GM10847 (cell line): ENCODE data around the gene CNST.

Experiments used
- POLR2A ChIP-seq: IDR thresholded peaks from 2 replicates; pipeline ENCODE4 v1.6.1; 2011; ENCODE audit not compliant: insufficient read length; ENCODE audit errors: extremely low read depth

The CNST gene

GRCh38 chr1:246695136-246695535 is 128.9 kb downstream of the CNST start:
- TF ChIP-seq POLR2A, result no peak

- no peak for TF ChIP-seq POLR2A
These were observed 129.4 kb downstream of the CNST start for GRCh38 chr1:246695666-246696065.

- no peak for TF ChIP-seq POLR2A
These were observed 132.3 kb downstream of the CNST start for GRCh38 chr1:246698466-246699094.

DNA sequence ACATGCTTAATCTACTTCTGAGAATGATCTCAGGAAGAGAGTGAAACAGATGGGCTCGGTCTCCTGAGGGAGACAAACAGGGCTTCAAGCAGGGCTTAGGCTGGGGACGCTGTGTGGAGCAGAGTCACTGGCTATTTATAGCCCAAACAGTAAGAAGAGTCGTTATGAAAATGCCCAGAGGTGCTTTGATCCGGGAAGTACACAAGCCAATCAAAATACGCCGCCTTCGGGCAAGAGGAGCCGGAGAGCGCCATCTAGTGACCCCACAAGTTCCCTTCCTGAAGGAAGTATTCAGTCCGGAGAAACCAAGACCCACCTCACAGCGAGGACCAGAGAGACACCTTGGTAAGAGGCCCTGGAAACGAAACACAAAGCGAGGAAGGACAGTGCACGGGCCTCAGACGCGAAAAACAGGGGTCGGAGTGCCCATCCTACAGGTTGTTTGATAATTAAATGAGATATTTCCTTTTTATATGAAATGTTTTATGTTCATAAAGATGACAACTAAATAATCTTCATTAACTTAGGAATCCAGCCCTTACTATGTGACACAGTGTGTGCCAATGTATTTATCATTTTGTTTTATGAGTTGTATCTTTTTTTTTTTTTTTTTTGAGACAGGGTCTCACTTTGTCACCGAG is 133.0 kb downstream of the CNST start:
- TF ChIP-seq POLR2A, result no peak

GRCh38 chr1:246703581-246703980 is 137.3 kb downstream of the CNST start:
- TF ChIP-seq POLR2A, result no peak

DNA sequence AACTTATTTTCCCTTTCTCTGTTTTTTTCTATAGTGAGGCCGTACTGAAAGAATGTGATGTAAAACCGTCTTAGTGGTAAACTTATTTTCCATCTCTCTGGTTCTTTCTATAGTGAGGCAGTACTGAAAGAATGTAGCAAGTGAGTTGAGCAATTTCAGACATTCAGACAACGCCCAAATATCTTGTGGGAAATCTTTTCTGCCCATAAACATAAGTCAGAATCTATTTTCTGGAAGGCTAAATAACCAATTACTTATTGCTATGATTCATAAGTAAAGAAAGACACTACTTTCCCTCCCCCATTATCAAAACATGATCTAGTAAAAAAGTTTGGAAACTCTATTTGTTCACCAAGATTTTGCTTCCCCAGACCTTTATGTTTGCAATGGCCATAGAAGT is 139.1 kb downstream of the CNST start:
- no peak for TF ChIP-seq POLR2A

DNA sequence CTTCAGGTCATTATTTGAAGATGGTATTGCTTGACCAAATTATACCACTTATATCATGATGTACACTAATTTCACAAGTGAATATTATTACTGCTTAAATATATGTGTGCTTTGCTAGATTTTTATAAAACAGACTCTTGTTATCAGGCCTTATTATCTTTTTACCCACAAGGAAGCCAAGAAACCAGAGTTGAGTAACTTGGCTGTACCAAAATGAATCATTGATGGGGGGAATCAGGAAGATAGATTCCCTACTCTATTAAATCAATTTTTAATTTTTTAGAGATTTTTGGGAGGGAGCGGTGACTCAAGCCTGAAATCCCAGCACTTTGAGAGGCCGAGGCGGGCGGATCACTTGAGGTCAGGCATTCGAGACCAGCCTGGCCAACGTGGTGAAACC is 141.9 kb downstream of the CNST start:
- TF ChIP-seq POLR2A, result no peak

DNA sequence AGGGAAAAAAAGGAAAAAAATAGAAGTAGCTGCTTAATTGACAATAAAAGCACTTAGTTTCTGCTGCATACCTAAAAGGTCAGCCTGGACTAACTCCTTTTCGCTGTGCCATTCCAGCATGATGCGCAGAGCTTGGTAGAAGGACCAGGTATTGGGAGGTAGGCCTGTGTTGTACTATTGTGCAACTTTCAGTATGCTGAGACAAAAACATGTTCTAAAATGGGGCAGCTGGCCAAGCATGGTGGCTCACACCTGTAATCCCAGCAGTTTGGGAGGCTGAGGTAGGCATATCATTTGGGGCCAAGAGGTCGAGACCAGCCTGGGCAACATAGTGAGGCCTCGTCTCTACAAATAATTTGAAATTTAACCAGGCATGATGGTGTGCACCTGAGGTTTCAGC is 142.9 kb downstream of the CNST start:
- TF ChIP-seq POLR2A, result no peak

- no peak for TF ChIP-seq POLR2A
These were observed 143.6 kb downstream of the CNST start for GRCh38 chr1:246709835-246710234.

DNA sequence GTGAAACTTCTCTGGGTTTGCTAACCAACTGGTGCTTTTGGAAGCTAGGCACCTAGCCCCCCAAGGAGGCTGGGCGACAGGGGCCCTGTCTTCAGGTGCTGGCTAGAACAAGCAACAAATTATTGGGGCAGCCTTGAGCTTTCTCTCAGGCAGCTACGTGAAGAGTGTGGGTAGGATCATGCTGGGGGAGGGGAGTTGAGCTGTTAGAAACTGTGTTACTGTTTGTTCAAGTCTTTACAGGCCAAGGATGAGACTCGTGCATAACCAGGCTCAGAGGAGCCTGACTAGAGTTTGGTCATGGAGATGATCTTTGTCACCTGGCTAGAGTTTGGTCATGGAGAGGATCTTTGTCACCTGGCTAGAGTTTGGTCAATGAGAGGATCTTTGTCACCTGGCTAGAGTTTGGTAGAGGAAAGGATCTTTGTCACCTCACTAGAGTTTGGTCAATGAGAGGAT is 145.3 kb downstream of the CNST start:
- TF ChIP-seq POLR2A, result no peak
